ENCODE results near the gene RNF213.

The RNF213 gene

GRCh38 chr17:80389011-80389995 is 128.7 kb downstream of the RNF213 start:
- peak; percentile 5 for DNase-seq (ENCODE audit: low read depth, low spot score)
- TF ChIP-seq, protein P1, sequence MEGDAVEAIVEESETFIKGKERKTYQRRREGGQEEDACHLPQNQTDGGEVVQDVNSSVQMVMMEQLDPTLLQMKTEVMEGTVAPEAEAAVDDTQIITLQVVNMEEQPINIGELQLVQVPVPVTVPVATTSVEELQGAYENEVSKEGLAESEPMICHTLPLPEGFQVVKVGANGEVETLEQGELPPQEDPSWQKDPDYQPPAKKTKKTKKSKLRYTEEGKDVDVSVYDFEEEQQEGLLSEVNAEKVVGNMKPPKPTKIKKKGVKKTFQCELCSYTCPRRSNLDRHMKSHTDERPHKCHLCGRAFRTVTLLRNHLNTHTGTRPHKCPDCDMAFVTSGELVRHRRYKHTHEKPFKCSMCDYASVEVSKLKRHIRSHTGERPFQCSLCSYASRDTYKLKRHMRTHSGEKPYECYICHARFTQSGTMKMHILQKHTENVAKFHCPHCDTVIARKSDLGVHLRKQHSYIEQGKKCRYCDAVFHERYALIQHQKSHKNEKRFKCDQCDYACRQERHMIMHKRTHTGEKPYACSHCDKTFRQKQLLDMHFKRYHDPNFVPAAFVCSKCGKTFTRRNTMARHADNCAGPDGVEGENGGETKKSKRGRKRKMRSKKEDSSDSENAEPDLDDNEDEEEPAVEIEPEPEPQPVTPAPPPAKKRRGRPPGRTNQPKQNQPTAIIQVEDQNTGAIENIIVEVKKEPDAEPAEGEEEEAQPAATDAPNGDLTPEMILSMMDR (IDR thresholded peaks at IDR 0.05; ENCODE audit: low read depth, low read length), result no peak
- in situ Hi-C loops (cut with HindIII; ENCODE audit: low sequenced_read_pairs), result no loop called here
- H3K4me3 ChIP-seq (ENCODE audit: low read depth, low read length), result no peak overlapping the region

GRCh38 chr17:80393241-80393890 is 132.7 kb downstream of the RNF213 start:
- TF ChIP-seq, protein P1 (IDR thresholded peaks at IDR 0.05; ENCODE audit: low read depth, low read length), result no peak
- DNase-seq (ENCODE audit: low read depth, low spot score), result no peak
- in situ Hi-C loops (cut with HindIII; ENCODE audit: low sequenced_read_pairs), result no loop called here
- no peak overlapping the region for H3K4me3 ChIP-seq (ENCODE audit: low read depth, low read length)

DNA sequence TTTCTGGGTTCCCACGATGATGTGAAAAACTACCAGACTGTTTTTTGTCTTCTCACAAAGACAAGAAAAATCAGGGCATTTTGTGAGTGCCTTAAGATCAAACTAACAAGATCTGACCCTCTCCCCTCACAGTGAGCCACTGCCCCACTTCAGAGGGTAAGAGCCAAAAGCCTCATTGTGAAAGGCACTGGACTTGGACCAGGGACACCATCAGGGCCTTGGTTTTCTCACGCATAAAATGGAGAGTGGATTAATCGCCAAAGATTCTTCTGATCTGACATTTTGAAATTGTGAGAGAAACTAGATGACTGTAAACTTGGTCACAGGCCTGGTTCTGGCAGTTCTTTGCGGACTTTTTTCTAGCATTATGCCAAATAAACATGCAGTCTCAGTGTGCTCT is 133.3 kb downstream of the RNF213 start:
- H3K4me3 ChIP-seq (ENCODE audit: low read depth, low read length), result no peak overlapping the region
- no peak for DNase-seq (ENCODE audit: low read depth, low spot score)
- TF ChIP-seq, protein P1 (IDR thresholded peaks at IDR 0.05; ENCODE audit: low read depth, low read length), result no peak
- in situ Hi-C loops (cut with HindIII; ENCODE audit: low sequenced_read_pairs), result no loop called here

- in situ Hi-C loops (cut with HindIII; ENCODE audit: low sequenced_read_pairs), result no loop called here
- TF ChIP-seq, protein P1 (IDR thresholded peaks at IDR 0.05; ENCODE audit: low read depth, low read length), result no peak
- no peak overlapping the region for H3K4me3 ChIP-seq (ENCODE audit: low read depth, low read length)
- DNase-seq (ENCODE audit: low read depth, low spot score), result no peak
Measured at GRCh38 chr17:80394629-80395216, 134.1 kb downstream of the RNF213 start.

DNA sequence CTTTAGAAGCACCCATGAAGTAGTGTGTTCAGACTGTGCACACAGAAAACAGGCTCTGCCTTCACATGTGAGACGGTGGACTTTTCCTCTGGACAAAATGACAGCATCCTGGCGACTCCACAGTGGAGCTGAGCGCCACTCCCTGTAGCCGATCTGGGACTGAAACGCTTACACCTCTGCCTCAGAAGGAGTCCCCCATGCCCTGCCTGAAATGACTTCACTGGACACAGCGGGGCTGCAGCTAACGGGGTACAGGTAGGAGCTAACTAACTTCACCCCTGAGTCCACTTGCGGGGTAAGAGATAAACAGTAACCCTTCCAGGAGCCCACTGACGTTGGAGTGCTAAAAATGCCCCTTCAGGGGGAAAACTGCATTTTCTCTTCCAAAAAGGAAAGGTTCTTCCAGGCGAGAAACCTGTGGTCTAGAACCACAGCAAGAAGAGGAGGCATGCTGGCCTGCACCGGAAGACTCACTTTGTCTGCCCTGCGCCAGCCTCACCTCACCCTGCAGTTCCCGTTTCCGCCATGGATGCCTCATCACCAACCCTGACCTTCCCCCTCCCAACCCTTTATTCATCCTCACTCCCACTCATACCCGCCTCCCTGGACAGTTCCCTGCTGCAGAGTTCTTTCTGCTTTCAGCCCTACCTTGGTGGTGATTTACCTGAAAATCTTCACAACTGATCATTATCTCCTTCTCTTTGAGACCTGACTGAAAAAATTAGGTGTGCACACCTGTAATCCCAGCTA is 134.9 kb downstream of the RNF213 start:
- TF ChIP-seq, protein P1 (IDR thresholded peaks at IDR 0.05; ENCODE audit: low read depth, low read length), result no peak
- H3K4me3 ChIP-seq (ENCODE audit: low read depth, low read length), result no peak overlapping the region
- DNase-seq (ENCODE audit: low read depth, low spot score), result no peak
- in situ Hi-C loops (cut with HindIII; ENCODE audit: low sequenced_read_pairs), result no loop called here

Measured in astrocyte of the spinal cord (primary cell).